GM15510 (cell line): ENCODE measurements around the gene PTK7.

Experiments
- POLR2A ChIP-seq: IDR thresholded peaks from 3 replicates; pipeline ENCODE4 v1.6.1; 2011; ENCODE audit warnings: borderline replicate concordance; ENCODE audit not compliant: insufficient read length; ENCODE audit errors: extremely low read depth

PTK7 gene

DNA sequence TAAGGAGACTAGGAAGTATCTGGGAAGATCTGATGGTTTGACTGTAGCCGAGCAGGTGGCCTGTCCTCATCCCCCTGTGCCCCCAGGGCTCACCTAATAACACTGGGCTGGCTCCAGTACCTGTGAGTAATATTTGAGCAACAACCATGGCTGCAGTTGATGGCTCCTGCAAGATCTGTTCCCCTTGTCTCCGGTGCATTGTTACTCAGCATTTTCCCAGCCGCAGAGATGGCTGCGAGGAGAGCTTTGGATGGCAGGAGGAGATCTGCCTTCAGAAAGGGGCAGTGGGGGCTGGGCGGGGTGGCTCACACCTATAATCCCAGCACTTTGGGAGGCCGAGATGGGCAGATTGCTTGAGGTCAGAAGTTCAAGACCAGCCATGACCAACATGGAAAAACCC lies 39.3 kb downstream of the PTK7 start:
- TF ChIP-seq POLR2A: no peak

DNA sequence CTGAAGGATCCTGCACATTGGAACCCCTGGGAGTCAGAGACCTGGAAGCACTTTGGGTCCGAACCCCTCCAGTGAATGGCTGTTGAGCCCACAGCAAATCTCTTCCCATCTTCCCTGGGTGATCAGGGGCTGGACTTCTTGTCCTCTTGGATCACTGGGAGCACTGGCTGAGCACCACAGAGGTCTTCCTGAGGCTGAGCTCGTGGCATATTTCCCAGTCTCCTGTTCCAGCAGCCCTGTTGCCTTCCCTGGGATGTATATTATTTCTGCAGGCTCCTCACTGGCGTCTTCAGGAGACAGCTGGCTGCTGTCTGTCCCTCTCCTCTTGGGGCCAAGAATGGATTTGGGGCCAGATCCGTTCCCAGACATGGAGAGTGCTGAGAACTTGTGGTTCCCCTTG lies 43.4 kb downstream of the PTK7 start:
- no peak for TF ChIP-seq POLR2A

DNA sequence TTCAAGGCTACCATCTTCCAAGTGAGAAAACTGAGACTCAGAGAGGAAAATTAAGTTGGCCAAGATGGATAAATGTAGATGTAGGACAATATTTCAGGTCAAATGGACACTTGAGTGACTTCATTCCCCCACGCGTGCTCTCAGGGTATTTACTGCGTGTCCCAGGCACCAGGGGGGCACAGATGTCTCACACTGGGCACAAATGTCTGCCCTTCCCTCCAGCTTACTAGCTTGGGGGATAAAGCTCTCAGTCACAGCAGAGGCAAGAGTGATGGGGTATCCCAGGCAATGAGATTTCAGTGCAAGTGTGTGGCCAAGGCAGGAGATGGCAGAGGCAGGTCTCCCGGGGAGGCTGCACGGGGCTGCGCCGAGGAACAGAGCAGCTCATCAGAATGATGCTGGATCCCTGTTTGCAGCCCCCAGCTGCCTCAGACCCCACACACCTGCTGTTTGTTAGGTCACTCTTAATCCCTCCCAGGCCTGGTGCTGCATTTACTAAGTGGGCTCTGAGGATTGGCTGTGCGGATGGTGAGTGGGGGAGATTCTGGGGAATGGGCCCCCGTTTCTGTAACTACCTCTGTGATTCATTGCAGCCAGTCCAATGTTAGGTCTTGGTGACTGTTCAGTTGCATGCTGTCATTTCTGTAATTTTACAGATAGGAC lies 44.1 kb downstream of the PTK7 start:
- no peak for TF ChIP-seq POLR2A

DNA sequence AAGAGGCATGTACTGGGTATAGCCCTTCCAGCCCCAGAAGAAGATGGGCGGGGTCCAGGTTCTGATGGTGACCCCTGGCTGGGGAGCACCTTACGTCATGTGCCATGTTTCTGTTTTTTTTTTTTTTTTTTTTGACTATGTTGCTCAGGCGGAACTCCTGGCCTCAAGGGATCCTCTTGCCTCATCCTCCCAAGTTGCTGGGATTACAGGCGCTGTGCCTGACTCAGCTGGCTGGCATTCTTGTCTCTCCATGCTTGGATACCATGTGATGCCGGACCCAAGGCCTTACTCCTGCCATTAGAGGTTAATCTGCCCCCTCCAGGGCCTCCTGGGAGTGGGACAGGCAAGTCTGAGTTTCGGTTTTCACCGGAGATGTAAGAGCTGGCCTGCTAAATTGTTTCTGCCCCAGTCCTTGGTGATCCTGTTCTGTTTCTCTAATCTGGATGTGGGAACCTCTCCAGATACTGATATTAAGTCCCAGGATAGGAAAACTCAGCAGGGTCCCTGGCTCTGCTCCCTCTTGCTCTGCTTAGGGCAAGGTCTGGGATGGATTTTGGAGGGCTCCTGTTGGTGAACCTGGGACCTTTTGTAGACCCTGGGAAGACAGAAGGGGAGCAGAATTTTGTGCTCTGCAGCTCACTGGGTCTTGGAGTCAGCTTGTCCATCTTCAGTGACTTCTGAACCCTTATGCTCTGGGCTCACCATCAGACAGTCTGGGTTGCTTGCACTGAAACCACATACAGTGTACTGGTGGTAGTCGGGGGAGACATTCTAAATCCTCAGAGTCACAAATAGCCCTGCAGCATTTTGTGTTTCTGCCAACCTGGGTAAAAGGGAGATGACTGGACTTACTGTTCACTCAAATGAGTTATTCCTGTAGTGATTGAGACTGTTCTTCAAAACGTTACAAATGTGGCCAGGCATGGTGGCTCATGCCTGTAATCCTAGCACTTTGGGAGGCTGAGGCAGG lies 45.1 kb downstream of the PTK7 start:
- no peak for TF ChIP-seq POLR2A

DNA sequence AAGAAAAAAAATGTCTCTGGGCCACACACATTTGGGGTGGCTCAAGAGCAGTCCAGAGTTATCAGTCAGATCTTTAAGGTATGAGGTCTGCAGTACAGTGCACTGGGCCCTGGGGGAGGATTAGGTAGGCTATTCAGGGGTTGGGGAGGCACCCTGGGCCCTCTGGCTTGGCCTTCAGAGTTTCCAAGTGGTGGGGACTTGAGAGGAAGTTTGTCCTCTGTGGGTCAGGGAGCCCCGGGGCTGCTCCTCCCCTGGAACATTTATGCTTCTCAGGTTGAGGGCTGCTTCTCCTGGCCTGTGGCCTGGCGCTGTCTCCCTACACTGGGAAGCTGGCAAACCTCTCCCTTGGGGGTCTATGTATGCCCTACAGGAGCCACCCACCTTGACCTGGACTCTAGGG lies 46.0 kb downstream of the PTK7 start:
- TF ChIP-seq POLR2A: no peak

DNA sequence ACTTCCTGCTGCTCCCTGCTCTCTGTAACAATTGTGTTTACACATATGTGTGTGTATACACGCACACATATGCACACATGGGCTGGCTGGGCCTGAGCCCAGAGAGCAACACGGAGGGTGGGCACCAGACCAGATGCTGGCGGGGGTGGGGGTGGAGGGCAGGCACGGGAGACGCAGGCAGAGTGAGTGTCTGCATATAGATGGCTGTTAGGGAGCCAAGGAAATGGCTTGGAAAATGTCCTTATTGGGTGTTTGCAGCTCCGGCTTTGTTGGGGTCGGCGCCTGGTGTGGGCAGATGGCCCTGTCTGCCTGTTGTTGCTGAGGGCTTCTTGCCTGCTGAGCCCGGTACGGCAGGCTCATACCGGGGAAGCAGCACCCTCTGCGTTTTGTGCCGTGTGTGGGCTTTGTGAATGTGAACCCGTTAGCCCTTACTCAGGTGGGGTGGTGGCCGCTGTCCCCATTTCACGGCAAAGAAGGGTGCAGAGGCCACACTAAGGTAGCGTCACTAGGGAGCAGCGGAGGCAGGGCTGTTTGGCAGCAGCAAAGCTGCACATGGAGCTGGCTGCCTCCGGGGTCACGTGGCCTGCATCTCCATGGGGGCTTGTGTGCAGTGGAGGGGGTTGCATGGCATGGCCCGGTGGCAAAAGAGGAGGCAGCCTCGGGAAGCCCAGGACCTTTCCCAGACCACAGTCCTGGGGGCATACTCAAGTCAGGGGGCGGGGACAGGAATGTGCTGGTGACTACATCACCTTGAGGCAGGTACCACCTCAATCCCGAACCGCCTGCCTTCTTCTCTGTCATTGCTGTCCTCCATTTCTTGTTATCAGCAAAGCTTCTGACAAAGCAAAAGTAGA lies 47.6 kb downstream of the PTK7 start:
- no peak for TF ChIP-seq POLR2A

DNA sequence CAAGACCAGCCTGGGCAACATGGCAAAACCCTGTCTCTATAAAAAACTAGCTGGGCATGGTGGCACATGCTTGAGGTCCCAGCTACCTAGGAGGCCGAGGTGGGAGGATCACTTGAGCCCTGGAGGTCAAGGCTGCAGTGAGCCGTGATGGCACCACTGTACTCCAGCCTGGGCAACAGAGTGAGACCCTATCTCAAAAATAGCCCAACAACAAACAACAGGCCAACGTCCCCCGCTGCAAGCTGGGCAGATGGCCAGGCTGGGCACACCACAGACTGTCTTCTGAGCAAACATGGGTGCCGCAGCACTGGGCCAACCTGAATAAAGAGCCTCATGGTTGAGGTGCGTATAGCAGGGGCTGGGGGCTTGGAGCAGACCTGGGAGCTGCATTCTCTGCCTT lies 48.4 kb downstream of the PTK7 start:
- no peak for TF ChIP-seq POLR2A

DNA sequence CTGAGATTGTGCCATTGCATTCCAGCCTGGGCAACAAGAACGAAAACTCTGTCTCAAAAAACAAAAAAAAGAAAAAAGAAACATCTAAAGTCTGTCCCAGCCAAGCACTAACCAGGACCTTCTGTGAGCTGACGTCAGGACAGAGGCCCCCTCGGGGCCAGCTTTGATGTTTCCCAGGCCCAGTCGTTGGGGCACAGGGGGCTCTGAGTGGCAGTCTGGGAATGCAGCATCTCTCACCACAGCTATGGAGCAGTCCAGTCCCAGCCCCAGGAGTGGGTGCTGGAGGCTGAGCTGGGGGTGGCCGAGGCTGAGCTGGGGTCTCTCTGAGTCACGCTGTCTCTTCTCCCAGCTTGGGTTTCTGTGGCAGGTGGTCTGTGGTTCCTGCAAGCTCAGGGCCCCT lies 49.0 kb downstream of the PTK7 start:
- TF ChIP-seq POLR2A: no peak

DNA sequence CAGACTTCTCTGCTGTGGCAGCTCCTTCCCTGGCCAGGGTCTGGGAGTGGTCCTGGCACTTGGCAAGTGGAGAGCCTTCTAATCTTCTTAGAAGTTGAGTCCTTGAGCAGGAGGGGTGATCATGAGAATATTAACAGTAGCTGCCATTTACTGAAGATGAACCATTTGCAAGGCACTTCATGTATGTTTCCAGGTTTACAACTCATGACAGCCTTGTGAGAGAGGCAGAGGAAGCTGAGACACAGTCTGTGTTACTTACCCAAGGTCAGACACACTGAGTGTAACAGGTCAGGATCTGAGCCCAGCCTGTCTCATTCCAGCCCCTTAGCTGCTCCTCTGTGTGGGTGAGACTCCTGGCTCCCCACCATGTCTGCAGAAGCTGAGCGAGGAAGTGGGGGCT lies 49.4 kb downstream of the PTK7 start:
- TF ChIP-seq POLR2A: no peak

DNA sequence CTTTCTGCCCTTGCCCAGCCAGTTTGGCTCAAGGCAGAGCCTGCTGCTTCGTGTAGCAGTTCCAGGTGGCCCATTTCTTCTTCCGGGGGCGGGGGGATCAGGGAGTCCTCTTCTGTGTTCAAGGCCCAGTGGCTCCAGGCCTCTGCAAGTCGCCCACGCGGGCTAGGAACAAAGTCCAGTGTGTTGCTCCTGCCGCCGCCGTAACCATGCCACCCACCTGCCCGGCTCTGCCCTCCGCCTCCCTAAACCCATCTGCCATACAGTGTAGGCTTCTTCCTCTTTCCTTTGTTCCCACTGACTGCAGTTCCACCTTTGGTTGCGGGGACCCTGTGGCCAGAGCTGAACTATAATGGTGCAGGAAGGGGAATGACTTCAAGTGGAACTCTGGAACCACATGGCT lies 51.1 kb downstream of the PTK7 start:
- no peak for TF ChIP-seq POLR2A

DNA sequence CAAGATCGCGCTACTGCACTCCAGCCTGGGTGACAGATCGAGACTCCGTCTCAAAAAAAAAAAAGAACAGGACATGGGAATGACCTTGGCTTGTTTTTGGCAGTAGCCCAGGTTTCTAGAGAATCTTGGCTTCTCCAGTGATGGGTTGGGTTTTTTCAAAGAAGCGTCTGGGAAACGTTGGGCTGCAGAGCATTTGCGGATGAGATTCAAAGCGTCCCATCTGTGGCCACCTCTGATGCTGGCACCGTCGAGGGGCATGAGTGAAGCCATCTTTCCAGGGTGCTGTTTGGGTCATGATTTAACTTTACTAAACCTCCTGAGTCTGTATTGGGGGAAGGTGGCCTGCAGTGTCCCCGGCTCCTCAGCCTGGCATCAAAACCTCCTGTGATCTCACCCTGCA lies 51.8 kb downstream of the PTK7 start:
- TF ChIP-seq POLR2A: no peak

DNA sequence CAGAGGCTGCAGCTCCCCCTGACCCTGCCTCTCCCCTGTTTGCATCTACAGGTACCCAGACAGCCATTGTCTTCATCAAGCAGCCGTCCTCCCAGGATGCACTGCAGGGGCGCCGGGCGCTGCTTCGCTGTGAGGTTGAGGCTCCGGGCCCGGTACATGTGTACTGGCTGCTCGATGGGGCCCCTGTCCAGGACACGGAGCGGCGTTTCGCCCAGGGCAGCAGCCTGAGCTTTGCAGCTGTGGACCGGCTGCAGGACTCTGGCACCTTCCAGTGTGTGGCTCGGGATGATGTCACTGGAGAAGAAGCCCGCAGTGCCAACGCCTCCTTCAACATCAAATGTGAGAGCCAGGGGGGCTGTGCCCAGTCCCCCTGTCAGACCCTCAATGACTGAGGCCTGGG lies 52.8 kb downstream of the PTK7 start:
- TF ChIP-seq POLR2A: no peak

DNA sequence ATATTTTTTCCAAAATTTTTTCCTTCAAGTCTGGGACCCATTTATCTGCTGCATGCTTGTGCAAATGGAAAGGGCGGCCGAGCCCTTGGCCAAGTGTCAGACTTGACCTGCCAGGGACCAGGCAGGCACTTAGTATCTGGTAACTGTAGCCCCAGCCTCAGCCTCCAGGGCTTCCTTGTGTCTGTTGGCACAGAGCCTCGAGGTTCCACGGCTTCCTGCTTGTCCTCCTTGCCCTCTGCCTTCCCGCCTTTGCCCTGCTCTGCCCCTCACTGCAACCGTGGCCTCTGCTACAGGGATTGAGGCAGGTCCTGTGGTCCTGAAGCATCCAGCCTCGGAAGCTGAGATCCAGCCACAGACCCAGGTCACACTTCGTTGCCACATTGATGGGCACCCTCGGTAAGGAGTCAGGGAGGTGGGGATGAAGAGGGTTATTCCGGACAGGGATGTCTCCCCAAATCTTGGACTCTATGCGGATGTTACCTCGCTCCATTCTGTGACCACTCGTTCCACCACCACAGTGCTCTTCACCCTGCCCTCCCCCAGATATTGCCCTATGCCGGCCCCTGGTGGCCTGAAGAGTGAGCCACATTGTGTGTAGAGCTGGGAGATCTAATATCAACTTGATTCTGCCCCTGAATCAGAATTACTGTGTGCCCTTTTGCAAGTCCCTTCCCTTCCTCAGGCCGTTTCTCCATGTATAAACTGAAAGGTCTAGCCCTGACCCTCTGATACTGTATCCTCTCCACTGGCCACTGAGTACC lies 53.5 kb downstream of the PTK7 start:
- TF ChIP-seq POLR2A: no peak

DNA sequence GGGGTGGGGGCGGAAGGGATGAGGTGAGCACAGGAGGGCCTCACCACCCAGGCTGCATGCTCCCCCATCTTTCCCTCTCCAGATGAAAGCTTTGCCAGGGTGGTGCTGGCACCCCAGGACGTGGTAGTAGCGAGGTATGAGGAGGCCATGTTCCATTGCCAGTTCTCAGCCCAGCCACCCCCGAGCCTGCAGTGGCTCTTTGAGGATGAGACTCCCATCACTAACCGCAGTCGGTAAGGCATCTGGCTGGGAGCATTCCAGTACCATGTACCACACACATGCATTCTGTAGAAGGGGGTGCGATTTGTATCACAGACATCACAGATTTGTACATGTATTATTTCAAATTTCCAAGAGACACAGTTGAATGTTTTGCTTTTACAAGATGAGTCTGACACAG lies 54.3 kb downstream of the PTK7 start:
- no peak for TF ChIP-seq POLR2A
